Measurements from ENCODE around the gene VPS54.

Gene VPS54

GRCh38 chr2:64049633-64050220, 30.5 kb upstream of the VPS54 start:
- TF ChIP-seq CTCF (IDR thresholded peaks at IDR 0.05; ENCODE audit: insufficient read depth, low read length, poor library complexity, severe bottlenecking): peak; percentile 82
- DNase-seq (ENCODE audit: extremely low read depth, insufficient read length): peak; percentile 46

DNA sequence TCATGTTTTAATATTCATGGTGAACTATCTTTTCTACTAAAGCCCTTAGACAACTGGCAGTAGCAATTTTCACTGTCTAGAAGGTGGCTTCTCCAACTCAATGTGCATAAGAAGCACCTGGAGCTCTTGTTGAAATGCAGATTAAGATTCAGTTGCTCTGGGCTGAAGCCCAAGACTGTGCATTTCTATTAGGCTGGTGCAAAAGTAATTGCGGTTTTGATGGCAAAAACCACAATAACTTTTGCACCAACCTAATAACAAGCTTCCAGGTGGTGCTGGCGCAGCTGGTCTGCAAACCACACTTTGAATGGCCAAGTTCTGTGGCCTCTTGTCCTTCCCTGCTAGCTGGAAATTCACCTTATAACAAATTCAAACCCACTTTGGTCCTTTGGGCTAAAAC, 26.7 kb upstream of the VPS54 start:
- Histone ChIP-seq H3K27me3 (replicated peaks; ENCODE audit: control insufficient read depth, insufficient read depth, low read length) (no peaks in the 10 kb centered on the region), H3K36me3 (ENCODE audit: control insufficient read depth, insufficient read depth, low read length) (no peaks in the 10 kb centered on the region), H3K4me3 (replicated peaks; ENCODE audit: low read depth, low read length) (no peak overlapping the region)
- TF ChIP-seq CTCF (IDR thresholded peaks at IDR 0.05; ENCODE audit: insufficient read depth, low read length, poor library complexity, severe bottlenecking): no peak
- no peak for DNase-seq (ENCODE audit: extremely low read depth, insufficient read length)

More at GRCh38 chr2:64049633-64050220, 30.5 kb upstream of the VPS54 start:
- Histone ChIP-seq H3K27me3 (replicated peaks; ENCODE audit: control insufficient read depth, insufficient read depth, low read length) (no peaks in the 10 kb centered on the region), H3K36me3 (ENCODE audit: control insufficient read depth, insufficient read depth, low read length) (no peaks in the 10 kb centered on the region), H3K4me3 (replicated peaks; ENCODE audit: low read depth, low read length) (no peak overlapping the region)

- no peak overlapping the region for H3K4me3 ChIP-seq (replicated peaks; ENCODE audit: low read depth, low read length)
Observed at GRCh38 chr2:64040161-64040560, 20.9 kb upstream of the VPS54 start.

GRCh38 chr2:64036034-64036705, 16.9 kb upstream of the VPS54 start:
- Histone ChIP-seq H3K36me3 (ENCODE audit: control insufficient read depth, insufficient read depth, low read length) (no peaks in the 10 kb centered on the region), H3K4me3 (replicated peaks; ENCODE audit: low read depth, low read length) (no peak overlapping the region), H3K27me3 (replicated peaks; ENCODE audit: control insufficient read depth, insufficient read depth, low read length) (no peaks in the 10 kb centered on the region)
- TF ChIP-seq CTCF (IDR thresholded peaks at IDR 0.05; ENCODE audit: insufficient read depth, low read length, poor library complexity, severe bottlenecking): no peak
- peak; percentile 41 for DNase-seq (ENCODE audit: extremely low read depth, insufficient read length)

More at GRCh38 chr2:64040161-64040560, 20.9 kb upstream of the VPS54 start:
- Histone ChIP-seq H3K36me3 (ENCODE audit: control insufficient read depth, insufficient read depth, low read length) (no peaks in the 10 kb centered on the region), H3K27me3 (replicated peaks; ENCODE audit: control insufficient read depth, insufficient read depth, low read length) (no peaks in the 10 kb centered on the region)
- no peak for TF ChIP-seq CTCF (IDR thresholded peaks at IDR 0.05; ENCODE audit: insufficient read depth, low read length, poor library complexity, severe bottlenecking)
- DNase-seq (ENCODE audit: extremely low read depth, insufficient read length): no peak

GRCh38 chr2:64035072-64035942, 16.1 kb upstream of the VPS54 start:
- Histone ChIP-seq H3K27me3 (replicated peaks; ENCODE audit: control insufficient read depth, insufficient read depth, low read length) (no peaks in the 10 kb centered on the region), H3K4me3 (replicated peaks; ENCODE audit: low read depth, low read length) (no peak overlapping the region), H3K36me3 (ENCODE audit: control insufficient read depth, insufficient read depth, low read length) (no peaks in the 10 kb centered on the region)
- DNase-seq (ENCODE audit: extremely low read depth, insufficient read length): peak; percentile 52
- TF ChIP-seq CTCF (IDR thresholded peaks at IDR 0.05; ENCODE audit: insufficient read depth, low read length, poor library complexity, severe bottlenecking): no peak
